Measurements from ENCODE around the gene TIRAP. TPM values are rescaled to one million over a fixed set of nuclear protein-coding genes. Genes with fewer than 3 reads are reported as not detected.

TIRAP gene
- total and polyA plus RNA-seq, 2 of the 8 experiments (the other 6 are each of a cell fraction or from before 2014, with no cell fraction given): 5.3 TPM

GRCh38 chr11:126331286-126331685 lies 48.4 kb downstream of the TIRAP start:
- H4K5ac ChIP-seq (ENCODE audit: insufficient read length, low read depth, low read length): no peak overlapping the region
- no peaks in the 10 kb centered on the region for H3K79me2 ChIP-seq (ENCODE audit: control insufficient read depth in 1 of 2, insufficient read depth in 2 of 2, low read length in 2 of 2)
- peaks cover 2% of the 10 kb centered on the region; the same call in 1 of the 2 replicates for H3K79me1 ChIP-seq (ENCODE audit: low read depth, low read length)
- no peak overlapping the region for H2BK5ac ChIP-seq (ENCODE audit: low read depth, low read length)
- H3K23me2 ChIP-seq (ENCODE audit: low read depth, low read length): no peaks in the 10 kb centered on the region
- CTCF ChIA-PET (ENCODE audit: partially characterized antibody): interaction anchor here (1.0 to 1.7 kb wide), 2 partner anchors 11 to 21 kb away, joined by 3 to 8 read pairs; no protein-coding TSS in a partner anchor
- H3K4ac ChIP-seq (replicated peaks; ENCODE audit: insufficient read length, low read depth, low read length): no peak overlapping the region
- no peak overlapping the region for H4K91ac ChIP-seq (replicated peaks; ENCODE audit: insufficient read length, low read length)
- H3K4me3 ChIP-seq (ENCODE audit: extremely low read depth in 1 of 4, insufficient read depth in 2 of 4, low read depth in 3 of 4, low read length in 4 of 4): no peak overlapping the region
- no peak overlapping the region for H3K23ac ChIP-seq (ENCODE audit: insufficient read length)
- FAIRE-seq (no peak), DNase-seq (ENCODE audit: low read depth in 1 of 2, low spot score in 2 of 2) (no peak)
- 93% methylated on average over 13 of the region's 13 CpGs; no CpG with 5 or more reads in 1 of the 2 experiments for WGBS, 2 experiments (ENCODE audit: extremely low coverage in 1 of 2, insufficient coverage in 1 of 2, insufficient read length in 1 of 2, insufficient replicate concordance in 2 of 2, low coverage in 1 of 2, low lambda C conversion rate in 2 of 2, missing lambda C conversion rate in 1 of 2)
- H2AFZ ChIP-seq (ENCODE audit: low read length): no peak overlapping the region
- POLR2A ChIA-PET (ENCODE audit: partially characterized antibody): no interaction called here
- no peak overlapping the region for H3K27ac ChIP-seq (ENCODE audit: low read depth, low read length)
- peaks cover 0 to 4% of the 10 kb centered on the region in 2 experiments for H4K20me1 ChIP-seq (replicated peaks in 1 of 2; ENCODE audit: control insufficient read depth in 1 of 2, insufficient read depth in 2 of 2, low read length in 2 of 2)
- H3K4me1 ChIP-seq (replicated peaks in 1 of 4; ENCODE audit: control insufficient read depth in 3 of 4, insufficient read depth in 4 of 4, low read length in 3 of 4): peaks cover 0 to 4% (median under 1%) of the 10 kb centered on the region in 4 experiments; a peak in 3 of 7 replicates
- no peak overlapping the region for H2AK5ac ChIP-seq (ENCODE audit: low read depth, low read length)
- no peak overlapping the region for H3K18ac ChIP-seq (ENCODE audit: extremely low read depth, low read length)
- H3K14ac ChIP-seq (ENCODE audit: insufficient read length): no peak overlapping the region
- H2BK120ac ChIP-seq (replicated peaks; ENCODE audit: low read depth, low read length): no peak overlapping the region
- H3K9me3 ChIP-seq (ENCODE audit: insufficient read depth in 2 of 2, low read depth in 1 of 2, low read length in 1 of 2): no peaks in the 10 kb centered on the region
- no peak overlapping the region for H2BK12ac ChIP-seq (ENCODE audit: low read depth, low read length)
- no peak overlapping the region for H2BK20ac ChIP-seq (ENCODE audit: low read length)
- H2BK15ac ChIP-seq (ENCODE audit: low read length): no peak overlapping the region
- H4K8ac ChIP-seq (ENCODE audit: extremely low read depth, insufficient read depth, low read length): no peak overlapping the region
- H3K56ac ChIP-seq (replicated peaks; ENCODE audit: insufficient read length, low read depth, low read length): no peak overlapping the region
- H3K4me2 ChIP-seq (ENCODE audit: insufficient read depth in 1 of 2, low read depth in 2 of 2, low read length in 2 of 2): no peak overlapping the region
- no peaks in the 10 kb centered on the region for H3K27me3 ChIP-seq (replicated peaks in 1 of 4; ENCODE audit: control insufficient read depth in 3 of 4, extremely low read depth in 1 of 4, insufficient read depth in 3 of 4, low read length in 3 of 4)
- TF ChIP-seq MAX (IDR thresholded peaks at IDR 0.05) (no peak), KDM4A (IDR thresholded peaks at IDR 0.05; ENCODE audit: low read depth, low read length, severe bottlenecking) (no peak), BRCA1 (IDR thresholded peaks at IDR 0.05; ENCODE audit: low read depth, low read length) (no peak), CTCF (IDR thresholded peaks at IDR 0.05; ENCODE audit: control extremely low read depth in 1 of 3, insufficient read depth in 1 of 3, low read depth in 1 of 3, low read length in 3 of 3) (no peak), HDAC2 (IDR thresholded peaks at IDR 0.05; ENCODE audit: borderline replicate concordance in 1 of 2, low read depth in 2 of 2, low read length in 2 of 2) (no peak), SRF (IDR thresholded peaks at IDR 0.05; ENCODE audit: low read depth, low read length) (no peak)
- peaks cover 0 to 4% (median under 1%) of the 10 kb centered on the region in 4 experiments; a peak in 4 of 8 replicates for H3K36me3 ChIP-seq (ENCODE audit: control insufficient read depth in 2 of 4, insufficient read depth in 4 of 4, low read length in 3 of 4)
- H3K9ac ChIP-seq (replicated peaks in 1 of 4; ENCODE audit: extremely low read depth in 1 of 4, low read depth in 3 of 4, low read length in 3 of 4): no peak overlapping the region

Measured in H1 (cell line).